ENCODE measurements around the gene COL23A1. TPM values are rescaled to one million over a fixed set of nuclear protein-coding genes. Genes with fewer than 3 reads are reported as not detected.

COL23A1 gene
- total and polyA plus RNA-seq, 2 of the 8 experiments (the other 6 are each of a cell fraction or from before 2014, with no cell fraction given), result 3.1 to 4.7 TPM

DNA sequence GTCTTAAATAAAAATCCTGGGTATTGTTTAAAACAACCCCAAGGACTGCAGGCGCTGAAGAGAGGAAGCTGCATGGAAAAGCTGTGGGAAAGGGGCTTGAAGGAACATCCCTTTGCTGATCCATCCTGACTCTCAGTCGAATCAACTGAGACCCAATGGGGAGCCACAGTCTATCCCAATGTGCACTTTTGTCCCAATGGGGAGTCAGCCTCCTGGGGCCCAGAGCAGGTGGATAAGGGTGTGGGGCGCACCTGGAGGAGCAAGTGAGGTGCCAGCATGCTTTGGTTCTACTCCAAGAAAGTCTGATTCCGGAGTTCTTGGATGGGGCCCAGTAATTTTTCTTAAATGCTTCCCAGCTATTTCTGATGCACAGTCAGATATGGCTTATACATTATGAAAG is 118.1 kb downstream of the COL23A1 start (continued):
- TF ChIP-seq NANOG (IDR thresholded peaks at IDR 0.05; ENCODE audit: insufficient read depth, low read depth, low read length, poor library complexity, severe bottlenecking), result no peak
- no peak for TF ChIP-seq RNF2 (IDR thresholded peaks at IDR 0.05; ENCODE audit: borderline replicate concordance, low read depth, low read length, missing control alignments, poor library complexity, severe bottlenecking)
- no peak for TF ChIP-seq EP300 (IDR thresholded peaks at IDR 0.05; ENCODE audit: borderline replicate concordance in 1 of 2, low read depth in 2 of 2, low read length in 2 of 2)
- TF ChIP-seq CREB1 (IDR thresholded peaks at IDR 0.05), result no peak

Measured in H1 (cell line).